ENCODE results near the gene FBXL12. TPM values are rescaled to one million over a fixed set of nuclear protein-coding genes. Genes with fewer than 3 reads are reported as not detected.
"Not testable (repeated sequence)": the region's sequence is repeated elsewhere in the genome, so short reads cannot be mapped to it uniquely, and the experiment has no call there.

Gene FBXL12
- total and polyA plus RNA-seq, 4 experiments from 2014 or later, result 10.8 to 30.7 (median 20.1) TPM

- Histone ChIP-seq H3K36me3 (ENCODE audit: insufficient read depth, low read length) (no peaks in the 10 kb centered on the region), H3K4me1 (ENCODE audit: insufficient read depth, low read length) (peaks cover 16% of the 10 kb centered on the region), H3K9me3 (ENCODE audit: control insufficient read depth in 1 of 2, low read length in 2 of 2) (no peaks in the 10 kb centered on the region), H3K4me3 (ENCODE audit: low read length in 2 of 2) (no peak overlapping the region), H3K27me3 (ENCODE audit: insufficient read depth, low read length) (no peaks in the 10 kb centered on the region), H3K27ac (ENCODE audit: low read depth, low read length) (no peak overlapping the region)
- Mint-ChIP-seq H3K27me3 (no peaks in the 10 kb centered on the region), H3K27ac (peak overlapping the region in 2 of 7 donors; percentile 7 to 51), H3K9me3 (peaks cover 0 to 6% (median 0%) of the 10 kb centered on the region in 8 donors), H3K4me3 (peak overlapping the region in 1 of 8 donors; percentile 46), H3K36me3 (peaks cover 0 to 4% of the 10 kb centered on the region in 2 donors), H3K4me1 (peaks cover 21 to 47% (median 34%) of the 10 kb centered on the region in 4 donors)
- ChIA-PET POLR2A (ENCODE audit: partially characterized antibody) (interaction anchor here (1.4 kb wide), 1 partner anchor 20 kb away, joined by 5 read pairs; the partner anchor contains the start of gene ZNF846), CTCF (ENCODE audit: partially characterized antibody) (interaction anchor here (0.7 to 1.0 kb wide), 2 partner anchors 21 to 146 kb away, joined by 3 to 5 read pairs; partner anchors contain the start of gene ZNF846)
- intact Hi-C loops (cut with micrococcal nuclease), result no loop called here
- no peak for DNase-seq
Observed at GRCh38 chr19:9789066-9789465, 29.8 kb downstream of the FBXL12 start.

GRCh38 chr19:9788604-9789003, 30.3 kb downstream of the FBXL12 start:
- POLR2A ChIA-PET (ENCODE audit: partially characterized antibody), result interaction anchor here (1.4 kb wide), 1 partner anchor 20 kb away, joined by 5 read pairs; the partner anchor contains the start of gene ZNF846
- not testable (repeated sequence) for H3K4me3 Mint-ChIP-seq, H3K36me3 Mint-ChIP-seq

GRCh38 chr19:9786819-9787218, 32.1 kb downstream of the FBXL12 start:
- H3K4me3 ChIP-seq (ENCODE audit: low read length in 2 of 2), result no peak overlapping the region
- intact Hi-C loops (cut with micrococcal nuclease), result no loop called here
- Mint-ChIP-seq H3K36me3 (peaks cover 0 to 4% of the 10 kb centered on the region in 2 donors), H3K27ac (peak overlapping the region in 6 of 7 donors; percentile 29 to 88 (median 57)), H3K4me3 (peak overlapping the region in 7 of 8 donors; percentile 58 to 89 (median 74)), H3K9me3 (peaks cover 0 to 2% (median 0%) of the 10 kb centered on the region in 8 donors), H3K4me1 (peaks cover 18 to 44% (median 31%) of the 10 kb centered on the region in 4 donors), H3K27me3 (no peaks in the 10 kb centered on the region)
- POLR2A ChIA-PET (ENCODE audit: partially characterized antibody), result interaction anchor here (0.7 to 1.5 kb wide), 2 partner anchors 19 to 43 kb away, joined by 3 to 8 read pairs; partner anchors contain the start of gene ZNF846
- H3K36me3 ChIP-seq (ENCODE audit: insufficient read depth, low read length), result no peaks in the 10 kb centered on the region
- H3K4me1 ChIP-seq (ENCODE audit: insufficient read depth, low read length), result peaks cover 16% of the 10 kb centered on the region
- DNase-seq, result no peak
- CTCF ChIA-PET (ENCODE audit: partially characterized antibody), result no interaction called here
- no peaks in the 10 kb centered on the region for H3K9me3 ChIP-seq (ENCODE audit: control insufficient read depth in 1 of 2, low read length in 2 of 2)
- H3K27ac ChIP-seq (ENCODE audit: low read depth, low read length), result no peak overlapping the region
- H3K27me3 ChIP-seq (ENCODE audit: insufficient read depth, low read length), result no peaks in the 10 kb centered on the region

More at GRCh38 chr19:9788604-9789003, 30.3 kb downstream of the FBXL12 start:
- H3K27ac ChIP-seq (ENCODE audit: low read depth, low read length); H3K27me3 Mint-ChIP-seq; DNase-seq; H3K36me3 ChIP-seq (ENCODE audit: insufficient read depth, low read length); H3K4me3 ChIP-seq (ENCODE audit: low read length in 2 of 2); H3K27me3 ChIP-seq (ENCODE audit: insufficient read depth, low read length); intact Hi-C loops (cut with micrococcal nuclease); H3K9me3 ChIP-seq (ENCODE audit: control insufficient read depth in 1 of 2, low read length in 2 of 2); H3K9me3 Mint-ChIP-seq: not testable (repeated sequence)
- CTCF ChIA-PET (ENCODE audit: partially characterized antibody), result interaction anchor here (0.7 to 1.0 kb wide), 2 partner anchors 20 to 145 kb away, joined by 3 to 5 read pairs; partner anchors contain the start of gene ZNF846
- peaks cover 16% of the 10 kb centered on the region for H3K4me1 ChIP-seq (ENCODE audit: insufficient read depth, low read length)
- H3K27ac Mint-ChIP-seq, result peak overlapping the region in 2 of 7 donors; percentile 7 to 10
- H3K4me1 Mint-ChIP-seq, result peaks cover 22 to 50% (median 34%) of the 10 kb centered on the region in 4 donors

- H3K27ac ChIP-seq (ENCODE audit: low read depth, low read length), result peak overlapping the region; percentile 77
- CTCF ChIA-PET (ENCODE audit: partially characterized antibody), result no interaction called here
- intact Hi-C loops (cut with micrococcal nuclease), result no loop called here
- peaks cover 16% of the 10 kb centered on the region for H3K4me1 ChIP-seq (ENCODE audit: insufficient read depth, low read length)
- no peaks in the 10 kb centered on the region for H3K27me3 Mint-ChIP-seq
- H3K36me3 Mint-ChIP-seq, result peaks cover 0 to 4% of the 10 kb centered on the region in 2 donors
- peak overlapping the region; percentile 82 to 93 (median 92) for H3K4me3 Mint-ChIP-seq
- H3K27me3 ChIP-seq (ENCODE audit: insufficient read depth, low read length), result no peaks in the 10 kb centered on the region
- peaks cover 0 to 2% (median 0%) of the 10 kb centered on the region in 8 donors for H3K9me3 Mint-ChIP-seq
- peaks cover 16 to 41% (median 28%) of the 10 kb centered on the region in 4 donors for H3K4me1 Mint-ChIP-seq
- no peak for DNase-seq
- H3K36me3 ChIP-seq (ENCODE audit: insufficient read depth, low read length), result no peaks in the 10 kb centered on the region
- H3K4me3 ChIP-seq (ENCODE audit: low read length in 2 of 2), result peak overlapping the region in 1 of 2 donors; percentile 62
- POLR2A ChIA-PET (ENCODE audit: partially characterized antibody), result interaction anchor here (0.7 to 1.5 kb wide), 2 partner anchors 18 to 44 kb away, joined by 3 to 8 read pairs; partner anchors contain the start of gene ZNF846
- peak overlapping the region; percentile 85 to 99 (median 96) for H3K27ac Mint-ChIP-seq
- no peaks in the 10 kb centered on the region for H3K9me3 ChIP-seq (ENCODE audit: control insufficient read depth in 1 of 2, low read length in 2 of 2)
Observed at GRCh38 chr19:9786342-9786741, 32.5 kb downstream of the FBXL12 start.

- Histone ChIP-seq H3K27ac (ENCODE audit: low read depth, low read length) (peak overlapping the region; percentile 77), H3K4me1 (ENCODE audit: insufficient read depth, low read length) (peaks cover 12% of the 10 kb centered on the region), H3K4me3 (ENCODE audit: low read length in 2 of 2) (peak overlapping the region in 1 of 2 donors; percentile 62), H3K27me3 (ENCODE audit: insufficient read depth, low read length) (no peaks in the 10 kb centered on the region), H3K9me3 (ENCODE audit: control insufficient read depth in 1 of 2, low read length in 2 of 2) (no peaks in the 10 kb centered on the region), H3K36me3 (ENCODE audit: insufficient read depth, low read length) (no peaks in the 10 kb centered on the region)
- ChIA-PET POLR2A (ENCODE audit: partially characterized antibody) (interaction anchor here (0.7 kb wide), 1 partner anchor 18 kb away, joined by 4 read pairs; no protein-coding TSS in a partner anchor), CTCF (ENCODE audit: partially characterized antibody) (interaction anchor here (0.7 kb wide), 2 partner anchors 134 to 164 kb away, joined by 3 to 4 read pairs; no protein-coding TSS in a partner anchor)
- Mint-ChIP-seq H3K36me3 (peaks cover 3 to 7% of the 10 kb centered on the region in 2 donors), H3K4me1 (peaks cover 14 to 36% (median 27%) of the 10 kb centered on the region in 4 donors), H3K27ac (peak overlapping the region; percentile 85 to 99 (median 96)), H3K4me3 (peak overlapping the region; percentile 82 to 93 (median 92)), H3K27me3 (no peaks in the 10 kb centered on the region), H3K9me3 (peaks cover 0 to 4% (median 0%) of the 10 kb centered on the region in 8 donors)
- peak; percentile 89 to 96 (median 93) for DNase-seq
- intact Hi-C loops (cut with micrococcal nuclease), result loop anchor here (1.0 to 2.0 kb wide), 3 partner anchors 11 to 33 kb away; partner anchors contain the start of genes FBXL12 and ZNF846
Observed at GRCh38 chr19:9785367-9786331, 33.2 kb downstream of the FBXL12 start.

GRCh38 chr19:9784163-9784496, 34.7 kb downstream of the FBXL12 start:
- Mint-ChIP-seq H3K9me3 (peaks cover 0 to 15% (median 0%) of the 10 kb centered on the region in 8 donors), H3K27ac (peak overlapping the region in 6 of 7 donors; percentile 9 to 99 (median 96)), H3K4me3 (peak overlapping the region in 5 of 8 donors; percentile 5 to 35 (median 17)), H3K4me1 (peaks cover 11 to 27% (median 21%) of the 10 kb centered on the region in 4 donors)
- not testable (repeated sequence) for H3K36me3 ChIP-seq (ENCODE audit: insufficient read depth, low read length); H3K27me3 ChIP-seq (ENCODE audit: insufficient read depth, low read length); H3K27ac ChIP-seq (ENCODE audit: low read depth, low read length); H3K4me3 ChIP-seq (ENCODE audit: low read length in 2 of 2); H3K36me3 Mint-ChIP-seq; H3K27me3 Mint-ChIP-seq; H3K9me3 ChIP-seq (ENCODE audit: control insufficient read depth in 1 of 2, low read length in 2 of 2); DNase-seq
- CTCF ChIA-PET (ENCODE audit: partially characterized antibody), result interaction anchor here (1.6 kb wide), 1 partner anchor 15 kb away, joined by 6 read pairs; the partner anchor contains the start of gene ZNF846
- intact Hi-C loops (cut with micrococcal nuclease), result loop anchor here (2.0 kb wide), 1 partner anchor 35 kb away; the partner anchor contains the start of gene FBXL12
- peaks cover 12% of the 10 kb centered on the region for H3K4me1 ChIP-seq (ENCODE audit: insufficient read depth, low read length)
- POLR2A ChIA-PET (ENCODE audit: partially characterized antibody), result interaction anchor here (2.6 kb wide), 1 partner anchor 16 kb away, joined by 8 read pairs; the partner anchor contains the start of gene ZNF846

All from CD4-positive, alpha-beta memory T cell (primary cell).